T-helper 2 cell treated with Interferon-gamma antibody and Interleukin-4, amounts not matched to agents 100 ng/mL and 5 ng/mL, for 36 hours (primary cell): ENCODE data around the gene LRRC4C. TPM values are rescaled to one million over a fixed set of nuclear protein-coding genes. Genes with fewer than 3 reads are reported as not detected.

ENCODE experiments used
- intact Hi-C: fragments of 100-400 bp; cut with micrococcal nuclease; formaldehyde crosslinking; loops from one replicate; pipeline ENCODE4 v1.15.1; 2023
- total RNA-seq: library from RNA; stranded (reverse); gene quantifications from 2 replicates; pipeline ENCODE4 v1.2.3, GENCODE V29; 2022

LRRC4C gene
- total RNA-seq, 1 donor from 2014 or later: not detected

DNA sequence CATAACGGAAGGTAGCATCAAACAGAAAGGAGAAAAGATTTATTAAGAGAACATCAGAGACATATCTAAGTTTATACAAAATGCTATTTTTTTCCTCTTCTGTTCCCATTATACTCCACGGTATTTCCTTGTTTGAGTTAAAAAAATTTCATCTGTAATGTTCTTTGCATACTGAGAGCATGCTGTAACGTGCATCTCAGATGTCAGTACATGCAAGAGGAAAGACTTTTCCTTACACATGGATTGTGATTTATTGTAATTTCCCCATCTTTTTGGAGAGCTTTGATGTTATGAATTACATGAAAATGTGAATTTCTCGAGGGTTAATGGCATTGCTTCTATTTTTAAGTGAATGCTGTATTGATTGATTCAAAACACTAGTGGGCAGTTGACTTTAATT lies 1164.0 kb downstream of the LRRC4C start:
- intact Hi-C loops: loop anchor here (10.0 kb wide), 1 partner anchor 921 kb away; no protein-coding TSS in a partner anchor

DNA sequence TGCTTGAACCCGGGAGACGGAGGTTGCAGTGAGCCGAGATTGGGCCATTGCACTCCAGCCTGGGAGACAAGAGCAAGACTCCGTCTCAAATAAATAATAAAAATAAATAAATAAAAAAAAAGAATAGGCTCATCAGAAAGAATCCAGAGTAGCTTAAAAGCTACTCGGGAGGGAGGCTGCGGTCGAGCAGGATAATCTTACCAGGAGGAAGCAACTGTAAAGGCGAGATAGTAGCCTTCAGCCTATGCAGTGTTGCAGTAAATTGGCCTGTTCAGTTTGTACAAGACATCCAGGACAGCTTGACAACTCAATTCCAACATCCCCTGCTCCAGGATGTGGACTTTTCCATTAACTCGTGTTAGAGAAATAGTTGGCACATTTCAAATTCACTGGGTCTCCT lies 1164.7 kb downstream of the LRRC4C start:
- intact Hi-C loops: loop anchor here (10.0 kb wide), 1 partner anchor 920 kb away; no protein-coding TSS in a partner anchor

- intact Hi-C loops: loop anchor here (10.0 kb wide), 1 partner anchor 920 kb away; no protein-coding TSS in a partner anchor
Observed at GRCh38 chr11:40294349-40294735, 1165.1 kb downstream of the LRRC4C start.

GRCh38 chr11:40293655-40294348 lies 1165.7 kb downstream of the LRRC4C start:
- intact Hi-C loops: loop anchor here (10.0 kb wide), 1 partner anchor 919 kb away; no protein-coding TSS in a partner anchor

GRCh38 chr11:40292721-40293508 lies 1166.5 kb downstream of the LRRC4C start:
- intact Hi-C loops: loop anchor here (10.0 kb wide), 1 partner anchor 918 kb away; no protein-coding TSS in a partner anchor

GRCh38 chr11:40291741-40292140 lies 1167.7 kb downstream of the LRRC4C start:
- intact Hi-C loops: loop anchor here (10.0 kb wide), 1 partner anchor 917 kb away; no protein-coding TSS in a partner anchor

DNA sequence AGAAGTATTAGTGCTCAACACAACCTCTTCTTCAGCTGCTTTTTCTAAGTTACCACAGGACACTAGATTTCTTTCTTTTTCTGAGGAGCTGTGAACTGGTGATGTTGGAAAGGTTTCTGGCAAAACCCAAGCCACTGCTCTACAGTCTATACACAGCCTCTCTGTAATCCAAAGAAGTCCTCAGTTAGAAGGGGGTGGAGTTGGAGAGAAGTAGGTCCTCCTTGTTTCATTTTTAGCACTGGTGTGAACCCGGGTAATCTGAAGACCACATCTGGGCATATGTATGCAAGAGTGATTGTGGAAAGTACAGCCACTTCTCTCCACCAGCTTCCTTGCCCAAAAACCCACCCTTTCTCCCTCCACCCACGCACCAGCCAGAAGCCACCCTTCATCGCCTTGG lies 1168.1 kb downstream of the LRRC4C start:
- intact Hi-C loops: loop anchor here (10.0 kb wide), 1 partner anchor 917 kb away; no protein-coding TSS in a partner anchor

DNA sequence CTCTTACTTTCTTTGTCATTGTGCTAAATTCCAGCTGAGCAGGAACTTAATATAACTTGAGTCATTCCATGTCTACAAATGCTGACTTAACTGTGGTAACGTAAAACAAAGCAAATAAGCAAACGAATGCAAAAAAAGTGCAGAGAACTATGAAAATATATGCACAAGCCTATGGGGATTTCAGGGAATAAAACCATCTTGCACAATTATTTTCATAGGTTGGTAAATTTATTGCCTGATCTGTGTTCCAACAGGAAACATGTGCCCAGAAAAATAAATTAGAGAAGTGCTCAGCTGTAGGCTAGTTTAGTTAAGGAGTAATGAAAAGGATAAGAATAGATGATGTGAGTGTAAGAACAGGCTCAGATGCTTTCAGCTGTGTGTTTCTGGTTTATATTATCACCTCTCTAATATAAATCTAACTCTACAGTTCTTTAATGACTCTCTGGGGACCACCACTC lies 1169.3 kb downstream of the LRRC4C start:
- intact Hi-C loops: loop anchor here (10.0 kb wide), 1 partner anchor 915 kb away; no protein-coding TSS in a partner anchor

DNA sequence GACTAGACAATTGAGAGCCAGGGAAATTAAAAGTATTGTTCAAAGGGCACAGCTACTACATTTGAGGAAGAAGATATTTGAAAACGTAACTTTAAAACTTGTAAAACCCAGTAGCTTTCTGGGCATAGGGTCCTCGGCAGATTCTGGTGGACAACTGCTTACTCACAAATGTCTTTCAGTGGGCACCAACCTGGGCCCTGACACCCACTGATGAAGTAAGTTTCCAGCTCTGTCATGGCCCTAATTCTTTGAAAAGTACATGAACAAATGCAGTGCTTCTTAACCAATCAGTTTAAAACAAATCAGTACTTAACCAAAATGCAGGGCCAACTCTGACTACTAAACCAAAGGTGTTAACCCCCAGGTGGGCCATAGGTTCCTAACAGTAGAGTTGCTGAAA lies 1170.1 kb downstream of the LRRC4C start:
- intact Hi-C loops: no loop called here

- intact Hi-C loops: no loop called here
Observed at GRCh38 chr11:40287916-40288803, 1171.3 kb downstream of the LRRC4C start.

- intact Hi-C loops: no loop called here
Observed at GRCh38 chr11:40286137-40286536, 1173.3 kb downstream of the LRRC4C start.

DNA sequence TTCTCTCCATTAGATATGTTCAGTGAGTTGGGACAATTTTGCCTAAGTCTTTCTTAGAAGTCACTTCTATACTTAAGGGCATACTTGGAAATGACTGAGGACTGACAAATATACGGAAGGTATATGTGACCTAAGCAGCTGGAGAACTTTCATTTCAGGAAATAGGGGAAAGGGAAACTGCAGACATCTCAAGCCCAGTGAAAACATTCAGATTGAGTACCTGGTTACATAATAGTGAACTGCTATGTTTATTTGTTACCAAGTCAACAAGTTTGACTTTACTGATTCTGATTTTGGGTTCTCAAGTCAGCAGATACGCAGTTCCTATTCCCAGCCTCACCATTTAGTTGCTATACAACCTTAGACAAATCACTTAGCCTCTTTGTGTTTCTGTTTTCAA lies 1173.9 kb downstream of the LRRC4C start:
- intact Hi-C loops: no loop called here

- intact Hi-C loops: no loop called here
Observed at GRCh38 chr11:40281052-40281580, 1178.3 kb downstream of the LRRC4C start.

DNA sequence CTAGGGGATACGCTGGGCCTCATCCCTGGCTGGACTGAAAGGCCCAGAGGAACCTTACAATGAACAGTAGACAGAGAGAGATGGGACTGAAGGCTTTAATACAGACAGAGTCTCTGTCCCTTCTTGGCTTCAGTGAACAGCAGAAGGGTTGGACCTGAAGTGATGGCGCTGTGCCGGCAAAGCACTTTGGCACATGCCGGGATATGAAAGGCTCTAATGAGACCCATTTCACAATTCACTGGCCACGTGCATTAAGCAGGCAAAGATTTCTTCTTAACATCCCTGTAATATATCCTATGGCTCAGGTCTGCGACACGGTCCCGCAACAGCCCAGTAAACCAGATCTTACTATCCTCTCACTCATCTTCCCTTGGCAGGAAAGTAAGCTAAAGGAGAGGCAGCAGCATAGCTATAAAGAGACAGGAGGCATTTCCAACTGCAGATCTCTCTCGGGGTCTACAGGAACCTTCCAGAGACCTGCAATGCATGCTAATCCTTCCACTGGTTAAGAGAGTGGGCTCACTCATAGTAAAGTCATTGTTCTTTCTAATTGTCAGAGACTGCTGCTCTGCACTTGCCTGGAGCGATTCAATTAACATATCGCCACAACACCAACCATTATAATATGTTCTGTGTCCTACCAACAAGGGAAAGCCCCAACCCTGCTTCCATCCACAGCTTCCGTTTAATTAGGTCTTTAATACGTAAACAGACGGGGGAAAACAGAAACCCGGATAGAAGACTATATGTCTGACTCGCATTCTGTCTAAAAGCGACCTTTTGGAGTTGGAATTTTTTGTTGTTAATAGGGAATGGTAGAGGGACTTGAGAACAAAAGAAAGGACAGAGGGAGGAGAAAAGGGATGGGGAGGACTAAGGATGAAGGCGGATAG lies 1179.0 kb downstream of the LRRC4C start:
- intact Hi-C loops: no loop called here

- intact Hi-C loops: no loop called here
Observed at GRCh38 chr11:40276960-40277359, 1182.5 kb downstream of the LRRC4C start.

GRCh38 chr11:40274017-40274416 lies 1185.4 kb downstream of the LRRC4C start:
- intact Hi-C loops: no loop called here

GRCh38 chr11:40273192-40273732 lies 1186.2 kb downstream of the LRRC4C start:
- intact Hi-C loops: no loop called here

GRCh38 chr11:40271361-40271760 lies 1188.1 kb downstream of the LRRC4C start:
- intact Hi-C loops: no loop called here

DNA sequence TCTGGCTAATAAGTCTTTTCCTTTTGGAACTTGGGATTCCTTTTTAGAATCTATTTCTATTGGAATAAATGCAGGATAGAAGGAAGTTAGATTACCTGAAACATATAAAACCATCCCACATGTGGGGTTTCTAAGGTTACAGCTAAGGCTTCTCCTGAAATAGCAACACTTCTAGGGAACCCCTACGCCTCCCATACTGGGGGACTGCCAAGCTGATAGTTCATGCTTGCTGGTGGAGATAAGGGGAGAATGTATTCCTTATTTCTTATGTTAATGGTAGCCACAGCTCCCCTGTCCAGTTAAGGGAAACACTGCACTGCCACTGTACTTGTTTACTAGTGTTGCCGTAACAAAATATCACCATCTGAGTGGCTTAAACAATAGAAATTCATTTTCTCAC lies 1189.6 kb downstream of the LRRC4C start:
- intact Hi-C loops: no loop called here
